RWPE2 (cell line): ENCODE measurements around the gene IL32.
A peak's percentile ranks its signal among the peaks of the same experiment; 100 is the strongest.

Experiments
- ATAC-seq: fragments of 200-7000 bp; cut with Tn5 transposase; 3 replicates; pipeline ENCODE4 v1.9.1; 2021; ENCODE audit warnings: low read depth
- DNase-seq: peaks from one replicate; pipeline ENCODE4 v3.0.0-alpha.2; 2020; ENCODE audit warnings: low spot score
- H3K27ac ChIP-seq: fragments of 450-650 bp; 2 replicates; pipeline ENCODE4 v1.5.1; 2017; ENCODE audit warnings: mild to moderate bottlenecking; ENCODE audit not compliant: poor library complexity, severe bottlenecking
- H3K27me3 ChIP-seq: fragments of 250-450 bp; sonication (Bioruptor Pico); 2 replicates; pipeline ENCODE4 v1.5.1; 2021; ENCODE audit warnings: mild to moderate bottlenecking, moderate library complexity; ENCODE audit not compliant: insufficient read depth, poor library complexity, severe bottlenecking
- H3K36me3 ChIP-seq: fragments of 250-450 bp; sonication (Bioruptor Pico); 2 replicates; pipeline ENCODE4 v1.5.1; 2020; ENCODE audit warnings: low read depth, mild to moderate bottlenecking, moderate library complexity
- H3K4me1 ChIP-seq: fragments of 250-450 bp; sonication (Bioruptor Pico); 2 replicates; pipeline ENCODE4 v1.5.1; 2021; ENCODE audit warnings: mild to moderate bottlenecking, moderate library complexity; ENCODE audit not compliant: insufficient read depth, poor library complexity, severe bottlenecking
- H3K4me3 ChIP-seq: fragments of 250-450 bp; sonication (Bioruptor Pico); 2 replicates; pipeline ENCODE4 v1.5.1; 2021; ENCODE audit warnings: mild to moderate bottlenecking, moderate library complexity; ENCODE audit not compliant: severe bottlenecking
- H3K9me3 ChIP-seq: fragments of 250-450 bp; sonication (Bioruptor Pico); 2 replicates; pipeline ENCODE4 v1.5.1; 2021; ENCODE audit warnings: mild to moderate bottlenecking, moderate library complexity; ENCODE audit not compliant: severe bottlenecking
- TF ChIP-seq, protein P1 (sequence below): fragments of 450-650 bp; IDR thresholded peaks from one replicate; pipeline ENCODE4 v1.5.1; 2017; ENCODE audit warnings: mild to moderate bottlenecking, moderate library complexity; ENCODE audit not compliant: poor library complexity, severe bottlenecking

The IL32 gene

DNA sequence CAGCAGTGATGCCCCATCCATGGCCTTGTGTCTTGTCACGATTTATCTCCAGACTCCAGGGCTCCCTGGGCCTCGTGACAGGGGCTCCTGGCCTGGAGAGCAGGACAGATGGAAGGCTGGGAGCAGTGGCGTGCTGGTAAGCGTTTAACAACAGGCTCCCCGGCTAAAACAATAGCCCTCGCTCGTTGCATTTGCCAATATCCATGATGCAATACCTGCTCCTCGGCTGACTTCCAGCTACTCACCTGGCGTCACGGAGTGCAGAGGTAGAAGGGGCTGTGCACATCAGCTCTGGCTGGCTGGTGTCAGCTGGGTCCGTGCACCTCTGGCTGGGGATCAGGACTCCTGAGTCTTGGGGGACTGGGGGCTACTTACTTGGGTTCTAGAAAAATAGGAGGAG lies 27.2 kb upstream of the IL32 start:
- H3K9me3 ChIP-seq = no peaks in the 10 kb centered on the region
- H3K27me3 ChIP-seq = peaks cover 29% of the 10 kb centered on the region
- no peak for DNase-seq
- ATAC-seq = peak; percentile 66
- H3K4me1 ChIP-seq = no peaks in the 10 kb centered on the region
- TF ChIP-seq, protein P1, sequence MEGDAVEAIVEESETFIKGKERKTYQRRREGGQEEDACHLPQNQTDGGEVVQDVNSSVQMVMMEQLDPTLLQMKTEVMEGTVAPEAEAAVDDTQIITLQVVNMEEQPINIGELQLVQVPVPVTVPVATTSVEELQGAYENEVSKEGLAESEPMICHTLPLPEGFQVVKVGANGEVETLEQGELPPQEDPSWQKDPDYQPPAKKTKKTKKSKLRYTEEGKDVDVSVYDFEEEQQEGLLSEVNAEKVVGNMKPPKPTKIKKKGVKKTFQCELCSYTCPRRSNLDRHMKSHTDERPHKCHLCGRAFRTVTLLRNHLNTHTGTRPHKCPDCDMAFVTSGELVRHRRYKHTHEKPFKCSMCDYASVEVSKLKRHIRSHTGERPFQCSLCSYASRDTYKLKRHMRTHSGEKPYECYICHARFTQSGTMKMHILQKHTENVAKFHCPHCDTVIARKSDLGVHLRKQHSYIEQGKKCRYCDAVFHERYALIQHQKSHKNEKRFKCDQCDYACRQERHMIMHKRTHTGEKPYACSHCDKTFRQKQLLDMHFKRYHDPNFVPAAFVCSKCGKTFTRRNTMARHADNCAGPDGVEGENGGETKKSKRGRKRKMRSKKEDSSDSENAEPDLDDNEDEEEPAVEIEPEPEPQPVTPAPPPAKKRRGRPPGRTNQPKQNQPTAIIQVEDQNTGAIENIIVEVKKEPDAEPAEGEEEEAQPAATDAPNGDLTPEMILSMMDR = no peak
- H3K36me3 ChIP-seq = no peaks in the 10 kb centered on the region
- no peak overlapping the region for H3K4me3 ChIP-seq
- H3K27ac ChIP-seq = no peak overlapping the region

DNA sequence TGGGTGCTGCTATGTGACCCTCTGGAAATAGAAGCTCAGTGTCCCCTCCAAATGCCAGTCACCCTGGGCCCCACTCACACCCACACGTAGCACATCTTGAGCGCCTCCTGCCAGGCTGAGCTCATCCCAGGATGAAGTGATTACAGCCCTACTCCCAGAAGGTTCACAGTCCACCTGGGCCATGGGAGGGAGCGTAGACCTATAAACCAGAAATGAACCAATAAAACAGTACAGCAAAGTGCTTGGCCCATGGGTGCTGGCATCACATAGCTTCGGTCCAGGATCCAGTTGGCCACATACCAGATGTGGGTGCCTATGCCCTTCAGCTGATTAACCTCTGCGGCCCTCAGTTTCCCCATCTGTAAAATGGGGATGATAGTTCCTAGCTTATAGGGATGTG lies 26.5 kb upstream of the IL32 start:
- Histone ChIP-seq H3K27ac (no peak overlapping the region), H3K9me3 (no peaks in the 10 kb centered on the region), H3K36me3 (no peaks in the 10 kb centered on the region), H3K4me3 (no peak overlapping the region), H3K27me3 (peaks cover 27% of the 10 kb centered on the region), H3K4me1 (no peaks in the 10 kb centered on the region)
- DNase-seq (no peak), ATAC-seq (no peak)
- TF ChIP-seq, protein P1 = no peak

DNA sequence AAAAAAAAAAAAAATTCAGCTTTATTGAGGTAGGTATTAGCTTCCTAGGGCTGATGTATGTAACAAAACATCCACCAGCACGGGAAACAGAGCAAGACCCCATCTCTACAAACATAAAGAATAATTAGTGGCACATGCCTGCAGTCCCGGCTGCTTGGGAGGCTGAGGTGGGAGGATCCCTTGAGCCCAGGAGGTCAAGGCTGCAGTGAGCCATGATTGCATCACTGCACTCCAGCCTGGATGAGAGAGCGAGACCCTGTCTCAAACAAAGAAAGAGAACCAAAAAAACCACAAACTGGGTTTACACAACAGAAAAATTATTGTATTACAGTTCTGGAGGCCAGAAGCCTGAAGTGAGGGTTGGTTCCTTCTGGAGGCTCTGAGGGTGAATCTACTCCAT lies 23.1 kb upstream of the IL32 start:
- no peaks in the 10 kb centered on the region for H3K9me3 ChIP-seq
- H3K27ac ChIP-seq = no peak overlapping the region
- H3K36me3 ChIP-seq = no peaks in the 10 kb centered on the region
- ATAC-seq = no peak
- H3K4me1 ChIP-seq = no peaks in the 10 kb centered on the region
- DNase-seq = no peak
- TF ChIP-seq, protein P1 = no peak
- H3K4me3 ChIP-seq = no peak overlapping the region
- H3K27me3 ChIP-seq = peaks cover 31% of the 10 kb centered on the region

DNA sequence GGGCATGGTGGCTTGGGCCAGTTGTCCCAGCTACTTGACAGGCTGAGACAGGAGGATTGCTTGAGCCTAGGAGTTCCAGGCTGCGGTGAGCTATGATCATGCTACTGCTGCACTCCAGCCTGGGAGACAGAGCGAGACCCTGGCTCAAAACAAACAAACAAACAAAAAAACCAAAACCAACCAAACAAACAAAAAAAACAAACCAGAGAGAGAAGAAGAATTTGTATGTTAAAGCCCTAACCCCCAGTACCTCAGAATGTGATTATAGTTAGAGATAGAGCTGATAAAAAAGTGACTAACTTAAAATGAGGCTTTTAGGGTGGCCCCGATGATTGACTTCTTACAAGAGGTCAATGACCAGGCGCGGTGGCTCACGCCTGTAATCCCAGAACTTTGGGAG lies 20.7 kb upstream of the IL32 start:
- no peak overlapping the region for H3K27ac ChIP-seq
- no peaks in the 10 kb centered on the region for H3K9me3 ChIP-seq
- no peak overlapping the region for H3K4me3 ChIP-seq
- H3K4me1 ChIP-seq = no peaks in the 10 kb centered on the region
- DNase-seq (no peak), ATAC-seq (no peak)
- TF ChIP-seq, protein P1 = no peak
- peaks cover 33% of the 10 kb centered on the region for H3K27me3 ChIP-seq
- no peaks in the 10 kb centered on the region for H3K36me3 ChIP-seq

DNA sequence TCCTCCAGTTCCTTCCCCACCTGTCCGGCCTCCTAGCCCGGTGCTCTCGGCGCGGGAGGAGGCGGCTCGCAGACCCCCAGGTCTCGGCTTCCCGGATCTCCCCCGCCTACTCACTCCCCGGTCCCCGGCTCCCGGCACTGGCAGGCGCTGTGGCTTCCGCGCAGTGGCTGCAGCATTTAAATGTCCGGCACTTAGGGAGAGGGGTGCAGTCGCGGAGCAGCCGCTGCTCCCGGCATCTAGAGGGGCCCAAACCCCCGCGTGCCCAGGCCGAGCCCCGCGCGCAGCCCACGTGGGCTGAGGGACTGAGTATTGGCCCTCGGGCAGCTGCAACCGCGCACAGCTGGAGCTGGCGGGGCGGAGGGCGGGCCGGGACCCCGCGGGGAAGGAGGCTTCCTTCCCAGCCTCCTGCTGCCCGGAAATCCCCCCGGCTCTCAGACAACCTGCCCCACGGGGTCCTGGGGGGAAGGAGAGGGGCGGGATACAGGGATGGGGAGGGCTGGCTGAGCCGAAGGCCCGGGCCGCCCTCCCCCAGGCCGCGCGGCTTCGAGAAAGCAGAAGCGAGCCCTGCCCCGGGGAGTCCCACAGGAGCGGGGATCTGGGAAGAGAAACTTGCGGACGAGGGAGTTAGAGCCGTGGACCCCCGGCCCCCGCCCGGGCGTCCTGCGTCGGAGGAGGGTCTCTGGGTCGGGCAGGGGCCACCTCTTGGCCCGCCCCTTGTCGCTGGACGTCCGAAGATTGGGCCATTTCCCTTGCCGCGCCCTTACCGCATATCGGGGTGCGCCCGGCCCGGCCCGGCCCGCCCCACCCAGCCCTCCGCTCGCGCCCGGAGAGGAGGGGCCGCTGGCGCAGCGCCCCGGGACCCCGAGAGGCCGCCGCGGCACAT lies 19.4 kb upstream of the IL32 start, which contains the start of gene MMP25:
Gene MMP25 (plus strand): TSS at position 804 of the 883 bp plus-strand sequence. CDS start 357 bp downstream, outside the sequence.
- TF ChIP-seq, protein P1 = no peak
- no peak within 1 kb of the TSS for H3K27ac ChIP-seq

More for the DNA sequence above, 19.4 kb upstream of the IL32 start, which contains the start of gene MMP25:
- Histone ChIP-seq H3K9me3 (no peaks in the 10 kb centered on the region), H3K27me3 (peaks cover 38% of the 10 kb centered on the region), H3K36me3 (no peaks in the 10 kb centered on the region), H3K4me3 (peak within 1 kb of the TSS; percentile 34), H3K4me1 (no peaks in the 10 kb centered on the region)
- ATAC-seq = peak; percentile 50
- DNase-seq = no peak
